Measurements from ENCODE around the gene PER2. TPM values are rescaled to one million over a fixed set of nuclear protein-coding genes. Genes with fewer than 3 reads are reported as not detected.

PER2 gene
- total RNA-seq, 1 experiment from 2014 or later = 6.6 TPM

DNA sequence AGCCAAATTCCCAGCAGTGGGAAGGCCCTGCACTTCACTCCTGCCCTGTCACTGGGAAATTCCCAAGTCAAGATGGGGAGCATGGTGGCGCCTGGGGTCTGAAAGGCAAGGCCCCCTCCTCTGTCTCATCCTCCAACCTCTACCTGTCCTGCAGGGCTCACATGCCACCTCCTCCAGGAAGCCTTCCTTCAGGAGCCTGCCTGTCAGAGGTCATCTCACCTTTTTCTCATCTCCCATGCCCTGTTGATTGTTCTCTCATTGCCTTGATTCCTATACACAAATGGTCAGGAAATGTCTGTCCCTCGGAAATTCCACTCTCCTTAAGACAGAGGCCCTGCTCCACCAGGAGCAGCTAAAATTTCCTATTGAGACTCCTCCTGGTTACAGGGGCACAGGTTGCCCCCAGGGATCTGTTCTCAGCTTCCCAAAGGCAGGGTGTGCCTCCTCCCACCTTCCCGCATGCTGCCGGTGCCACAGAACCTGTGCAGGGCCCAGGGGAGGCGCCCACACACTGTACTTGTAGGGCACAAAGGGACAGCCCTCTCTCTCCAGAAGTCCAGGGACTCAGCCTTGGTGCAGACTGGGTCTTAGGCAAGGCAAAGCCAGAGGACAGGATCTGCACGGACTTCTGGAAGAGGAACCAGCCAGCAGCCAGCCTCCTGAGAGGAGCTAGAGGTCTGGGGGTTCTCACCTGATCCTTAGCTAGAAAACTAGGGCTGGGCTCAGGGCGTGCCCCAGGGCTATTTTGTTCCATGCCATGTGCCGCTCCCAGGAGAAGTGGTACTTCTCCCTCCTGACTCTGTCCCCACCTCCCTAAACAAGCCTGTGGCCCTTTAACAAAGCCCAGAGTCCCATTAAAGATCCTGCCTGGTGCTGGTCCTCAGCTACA, 61.5 kb downstream of the PER2 start (continued):
- TF ChIP-seq, protein P1, sequence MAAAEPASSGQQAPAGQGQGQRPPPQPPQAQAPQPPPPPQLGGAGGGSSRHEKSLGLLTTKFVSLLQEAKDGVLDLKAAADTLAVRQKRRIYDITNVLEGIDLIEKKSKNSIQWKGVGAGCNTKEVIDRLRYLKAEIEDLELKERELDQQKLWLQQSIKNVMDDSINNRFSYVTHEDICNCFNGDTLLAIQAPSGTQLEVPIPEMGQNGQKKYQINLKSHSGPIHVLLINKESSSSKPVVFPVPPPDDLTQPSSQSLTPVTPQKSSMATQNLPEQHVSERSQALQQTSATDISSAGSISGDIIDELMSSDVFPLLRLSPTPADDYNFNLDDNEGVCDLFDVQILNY (CRISPR knock-in tag; IDR thresholded peaks at IDR 0.05) = no peak
- TF ChIP-seq ZNF219 (CRISPR knock-in tag; IDR thresholded peaks at IDR 0.05; ENCODE audit: borderline replicate concordance) = no peak

DNA sequence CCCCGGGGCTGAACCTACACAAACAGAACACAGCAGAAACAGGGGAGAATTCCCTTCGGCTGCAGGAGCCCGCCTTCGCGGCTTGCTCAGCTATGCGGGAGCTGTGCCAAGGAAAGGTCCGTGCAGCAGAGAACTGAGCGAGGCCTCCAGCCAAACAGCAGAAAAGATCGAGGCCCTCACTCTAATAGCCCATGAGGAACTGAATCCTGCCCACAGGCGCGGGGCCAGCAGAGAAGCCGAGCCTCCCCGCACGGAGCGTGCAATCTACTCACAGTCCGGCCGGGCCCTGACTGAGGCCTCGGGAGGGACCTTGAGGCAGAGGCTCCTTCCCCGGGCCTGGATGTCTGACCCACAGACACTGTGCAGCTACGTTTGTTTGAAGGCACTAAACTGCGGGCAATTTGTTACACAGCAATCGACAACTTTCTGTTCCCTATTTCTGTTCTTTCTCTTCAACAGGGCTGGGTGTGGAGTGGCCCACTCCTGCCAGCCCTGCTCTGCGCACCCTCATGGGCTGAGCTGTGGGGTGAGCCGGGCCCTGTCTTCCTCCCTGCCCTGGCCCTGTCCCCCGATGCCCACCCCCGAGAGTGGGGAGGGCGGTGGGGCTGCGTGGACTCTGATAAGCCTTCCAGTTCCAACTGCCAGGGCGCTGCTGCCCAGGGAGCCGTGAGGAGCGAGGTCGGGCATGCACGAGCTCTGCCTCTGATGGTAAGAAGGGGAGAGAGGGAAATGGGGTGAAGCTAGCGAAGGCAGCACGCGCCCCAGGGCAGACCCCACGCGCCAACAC, 62.3 kb downstream of the PER2 start:
- TF ChIP-seq ZNF138 (CRISPR knock-in tag; conservative IDR thresholded peaks at IDR 0.05) (no peak), GRHL2 (CRISPR knock-in tag; IDR thresholded peaks at IDR 0.05; ENCODE audit: insufficient replicate concordance, severe bottlenecking) (no peak), FOXK1 (CRISPR knock-in tag; IDR thresholded peaks at IDR 0.05) (no peak), PRRX2 (CRISPR knock-in tag; IDR thresholded peaks at IDR 0.05) (no peak), TEAD1 (CRISPR knock-in tag; IDR thresholded peaks at IDR 0.05) (no peak), HMGA2 (CRISPR knock-in tag; IDR thresholded peaks at IDR 0.05) (no peak), CREM (CRISPR knock-in tag; IDR thresholded peaks at IDR 0.05) (no peak), FOXJ3 (CRISPR knock-in tag; IDR thresholded peaks at IDR 0.05; ENCODE audit: borderline replicate concordance) (no peak), NR2C2 (CRISPR knock-in tag; IDR thresholded peaks at IDR 0.05) (no peak), ZNF121 (CRISPR knock-in tag; IDR thresholded peaks at IDR 0.05) (no peak), SMAD4 (CRISPR knock-in tag; IDR thresholded peaks at IDR 0.05) (no peak)
- TF ChIP-seq, protein P2, sequence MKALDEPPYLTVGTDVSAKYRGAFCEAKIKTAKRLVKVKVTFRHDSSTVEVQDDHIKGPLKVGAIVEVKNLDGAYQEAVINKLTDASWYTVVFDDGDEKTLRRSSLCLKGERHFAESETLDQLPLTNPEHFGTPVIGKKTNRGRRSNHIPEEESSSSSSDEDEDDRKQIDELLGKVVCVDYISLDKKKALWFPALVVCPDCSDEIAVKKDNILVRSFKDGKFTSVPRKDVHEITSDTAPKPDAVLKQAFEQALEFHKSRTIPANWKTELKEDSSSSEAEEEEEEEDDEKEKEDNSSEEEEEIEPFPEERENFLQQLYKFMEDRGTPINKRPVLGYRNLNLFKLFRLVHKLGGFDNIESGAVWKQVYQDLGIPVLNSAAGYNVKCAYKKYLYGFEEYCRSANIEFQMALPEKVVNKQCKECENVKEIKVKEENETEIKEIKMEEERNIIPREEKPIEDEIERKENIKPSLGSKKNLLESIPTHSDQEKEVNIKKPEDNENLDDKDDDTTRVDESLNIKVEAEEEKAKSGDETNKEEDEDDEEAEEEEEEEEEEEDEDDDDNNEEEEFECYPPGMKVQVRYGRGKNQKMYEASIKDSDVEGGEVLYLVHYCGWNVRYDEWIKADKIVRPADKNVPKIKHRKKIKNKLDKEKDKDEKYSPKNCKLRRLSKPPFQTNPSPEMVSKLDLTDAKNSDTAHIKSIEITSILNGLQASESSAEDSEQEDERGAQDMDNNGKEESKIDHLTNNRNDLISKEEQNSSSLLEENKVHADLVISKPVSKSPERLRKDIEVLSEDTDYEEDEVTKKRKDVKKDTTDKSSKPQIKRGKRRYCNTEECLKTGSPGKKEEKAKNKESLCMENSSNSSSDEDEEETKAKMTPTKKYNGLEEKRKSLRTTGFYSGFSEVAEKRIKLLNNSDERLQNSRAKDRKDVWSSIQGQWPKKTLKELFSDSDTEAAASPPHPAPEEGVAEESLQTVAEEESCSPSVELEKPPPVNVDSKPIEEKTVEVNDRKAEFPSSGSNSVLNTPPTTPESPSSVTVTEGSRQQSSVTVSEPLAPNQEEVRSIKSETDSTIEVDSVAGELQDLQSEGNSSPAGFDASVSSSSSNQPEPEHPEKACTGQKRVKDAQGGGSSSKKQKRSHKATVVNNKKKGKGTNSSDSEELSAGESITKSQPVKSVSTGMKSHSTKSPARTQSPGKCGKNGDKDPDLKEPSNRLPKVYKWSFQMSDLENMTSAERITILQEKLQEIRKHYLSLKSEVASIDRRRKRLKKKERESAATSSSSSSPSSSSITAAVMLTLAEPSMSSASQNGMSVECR (CRISPR knock-in tag; IDR thresholded peaks at IDR 0.05; ENCODE audit: borderline replicate concordance) = no peak
- TF ChIP-seq, protein P3, sequence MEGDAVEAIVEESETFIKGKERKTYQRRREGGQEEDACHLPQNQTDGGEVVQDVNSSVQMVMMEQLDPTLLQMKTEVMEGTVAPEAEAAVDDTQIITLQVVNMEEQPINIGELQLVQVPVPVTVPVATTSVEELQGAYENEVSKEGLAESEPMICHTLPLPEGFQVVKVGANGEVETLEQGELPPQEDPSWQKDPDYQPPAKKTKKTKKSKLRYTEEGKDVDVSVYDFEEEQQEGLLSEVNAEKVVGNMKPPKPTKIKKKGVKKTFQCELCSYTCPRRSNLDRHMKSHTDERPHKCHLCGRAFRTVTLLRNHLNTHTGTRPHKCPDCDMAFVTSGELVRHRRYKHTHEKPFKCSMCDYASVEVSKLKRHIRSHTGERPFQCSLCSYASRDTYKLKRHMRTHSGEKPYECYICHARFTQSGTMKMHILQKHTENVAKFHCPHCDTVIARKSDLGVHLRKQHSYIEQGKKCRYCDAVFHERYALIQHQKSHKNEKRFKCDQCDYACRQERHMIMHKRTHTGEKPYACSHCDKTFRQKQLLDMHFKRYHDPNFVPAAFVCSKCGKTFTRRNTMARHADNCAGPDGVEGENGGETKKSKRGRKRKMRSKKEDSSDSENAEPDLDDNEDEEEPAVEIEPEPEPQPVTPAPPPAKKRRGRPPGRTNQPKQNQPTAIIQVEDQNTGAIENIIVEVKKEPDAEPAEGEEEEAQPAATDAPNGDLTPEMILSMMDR (IDR thresholded peaks at IDR 0.05) = no peak
- TF ChIP-seq, protein P4, sequence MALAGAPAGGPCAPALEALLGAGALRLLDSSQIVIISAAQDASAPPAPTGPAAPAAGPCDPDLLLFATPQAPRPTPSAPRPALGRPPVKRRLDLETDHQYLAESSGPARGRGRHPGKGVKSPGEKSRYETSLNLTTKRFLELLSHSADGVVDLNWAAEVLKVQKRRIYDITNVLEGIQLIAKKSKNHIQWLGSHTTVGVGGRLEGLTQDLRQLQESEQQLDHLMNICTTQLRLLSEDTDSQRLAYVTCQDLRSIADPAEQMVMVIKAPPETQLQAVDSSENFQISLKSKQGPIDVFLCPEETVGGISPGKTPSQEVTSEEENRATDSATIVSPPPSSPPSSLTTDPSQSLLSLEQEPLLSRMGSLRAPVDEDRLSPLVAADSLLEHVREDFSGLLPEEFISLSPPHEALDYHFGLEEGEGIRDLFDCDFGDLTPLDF (CRISPR knock-in tag; IDR thresholded peaks at IDR 0.05) = no peak
- TF ChIP-seq, protein P5, sequence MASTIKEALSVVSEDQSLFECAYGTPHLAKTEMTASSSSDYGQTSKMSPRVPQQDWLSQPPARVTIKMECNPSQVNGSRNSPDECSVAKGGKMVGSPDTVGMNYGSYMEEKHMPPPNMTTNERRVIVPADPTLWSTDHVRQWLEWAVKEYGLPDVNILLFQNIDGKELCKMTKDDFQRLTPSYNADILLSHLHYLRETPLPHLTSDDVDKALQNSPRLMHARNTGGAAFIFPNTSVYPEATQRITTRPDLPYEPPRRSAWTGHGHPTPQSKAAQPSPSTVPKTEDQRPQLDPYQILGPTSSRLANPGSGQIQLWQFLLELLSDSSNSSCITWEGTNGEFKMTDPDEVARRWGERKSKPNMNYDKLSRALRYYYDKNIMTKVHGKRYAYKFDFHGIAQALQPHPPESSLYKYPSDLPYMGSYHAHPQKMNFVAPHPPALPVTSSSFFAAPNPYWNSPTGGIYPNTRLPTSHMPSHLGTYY (CRISPR knock-in tag; IDR thresholded peaks at IDR 0.05) = no peak
- H3K9me3 Mint-ChIP-seq = no peaks in the 10 kb centered on the region
- POLR2A ChIA-PET = no interaction called here
- no peak overlapping the region for H3K4me3 Mint-ChIP-seq
- H3K27me3 Mint-ChIP-seq (ENCODE audit: low read depth) = peaks cover 25% of the 10 kb centered on the region
- ATAC-seq = no peak
- H3K36me3 Mint-ChIP-seq = no peaks in the 10 kb centered on the region
- no peak overlapping the region for H3K27ac Mint-ChIP-seq
- CTCF ChIA-PET = interaction anchor here (1.8 kb wide), 1 partner anchor 37 kb away, joined by 4 read pairs; no protein-coding TSS in a partner anchor
- H3K4me1 Mint-ChIP-seq = peaks cover 14% of the 10 kb centered on the region
- DNase-seq (ENCODE audit: low spot score) = no peak
